Measurements from ENCODE around the gene HDAC11. TPM values are rescaled to one million over a fixed set of nuclear protein-coding genes. Genes with fewer than 3 reads are reported as not detected.

HDAC11 gene
- total RNA-seq, 1 experiment from 2014 or later, result 7.0 TPM

- Histone ChIP-seq H3K9me3 (ENCODE audit: control insufficient read depth, low read depth, low read length) (no peaks in the 10 kb centered on the region), H3K27ac (ENCODE audit: insufficient read length, low read depth, low read length) (no peak overlapping the region), H4K8ac (replicated peaks; ENCODE audit: insufficient read length, low read depth, low read length) (no peak overlapping the region), H3K4me1 (ENCODE audit: insufficient read depth, low read length) (peaks cover 7% of the 10 kb centered on the region; the same call in 1 of the 2 replicates), H2AK5ac (ENCODE audit: insufficient read length, low read length) (no peak overlapping the region), H2BK20ac (ENCODE audit: low read depth, low read length, poor library complexity, severe bottlenecking) (no peak overlapping the region), H4K20me1 (ENCODE audit: control insufficient read depth, insufficient read depth, insufficient read length) (no peaks in the 10 kb centered on the region), H3K9ac (ENCODE audit: extremely low read depth, insufficient read length, low read length) (no peak overlapping the region), H3K79me1 (ENCODE audit: insufficient read depth, low read depth, low read length, poor library complexity, severe bottlenecking) (no peaks in the 10 kb centered on the region), H2BK15ac (ENCODE audit: low read depth, low read length) (no peak overlapping the region), H3K27me3 (ENCODE audit: insufficient read depth, low read length) (no peaks in the 10 kb centered on the region; the same call in 1 of the 2 replicates), H3K4ac (ENCODE audit: low read depth, low read length) (no peak overlapping the region), H3K14ac (ENCODE audit: insufficient read depth, low read length) (no peak overlapping the region), H3K79me2 (ENCODE audit: insufficient read depth, low read length) (no peaks in the 10 kb centered on the region), H3K18ac (ENCODE audit: insufficient read length, low read depth, low read length) (no peak overlapping the region), H3K23ac (ENCODE audit: insufficient read length, low read depth, low read length) (no peak overlapping the region), H3K23me2 (ENCODE audit: insufficient read length, low read depth, low read length, poor library complexity, severe bottlenecking) (no peaks in the 10 kb centered on the region), H4K91ac (ENCODE audit: insufficient read length, low read depth, low read length) (no peak overlapping the region), H2AFZ (ENCODE audit: low read length) (no peak overlapping the region), H2BK12ac (ENCODE audit: insufficient read length, low read depth, low read length) (no peak overlapping the region), H3K4me2 (ENCODE audit: insufficient read depth, insufficient read length, low read length) (no peak overlapping the region), H4K5ac (ENCODE audit: insufficient read length, low read depth, low read length) (no peak overlapping the region), H3K56ac (ENCODE audit: insufficient read length, low read depth, low read length) (no peak overlapping the region), H2BK120ac (ENCODE audit: low read depth, low read length, poor library complexity, severe bottlenecking) (no peak overlapping the region), H3T11ph (ENCODE audit: low read length) (no peak overlapping the region), H2BK5ac (ENCODE audit: insufficient read length, low read length) (no peak overlapping the region)
- Mint-ChIP-seq H3K4me1 (peaks cover 26 to 41% of the 10 kb centered on the region in 2 experiments), H3K4me3 (no peak overlapping the region), H3K27ac (no peak overlapping the region), H3K9me3 (no peaks in the 10 kb centered on the region; a peak in 1 of 5 replicates), H3K36me3 (ENCODE audit: insufficient read depth in 1 of 3, low read depth in 3 of 3) (no peaks in the 10 kb centered on the region; a peak in 1 of 7 replicates), H3K27me3 (ENCODE audit: low read depth) (peaks cover 67% of the 10 kb centered on the region)
- DNase-seq, result no peak
- TF ChIP-seq CTCF (conservative IDR thresholded peaks at IDR 0.05), result no peak
- WGBS (ENCODE audit: extremely low coverage, insufficient read length, low lambda C conversion rate), result no CpG with 5 or more reads among the region's 12 CpGs
Observed at GRCh38 chr3:13474021-13474420, 6.1 kb upstream of the HDAC11 start.

Measured in H9 (cell line).